KOPT-K1 (cell line): ENCODE measurements around the gene CERCAM.
"Not testable (repeated sequence)": the region's sequence is repeated elsewhere in the genome, so short reads cannot be mapped to it uniquely, and the experiment has no call there.

Experiments used
- H3K27ac ChIP-seq: fragments of 200-600 bp; sonication (generic); 2 replicates; pipeline ENCODE4 v1.5.1; 2016; ENCODE audit warnings: antibody characterized with exemption, mild to moderate bottlenecking, low read depth, low read length; ENCODE audit not compliant: poor library complexity, severe bottlenecking
- H3K36me3 ChIP-seq: fragments of 200-600 bp; sonication (generic); 2 replicates; pipeline ENCODE4 v1.5.1; 2017; ENCODE audit warnings: antibody characterized with exemption, mild to moderate bottlenecking, low read length, moderate library complexity; ENCODE audit not compliant: insufficient read depth
- H3K9me3 ChIP-seq: fragments of 200-600 bp; sonication (generic); 2 replicates; pipeline ENCODE4 v1.5.1; 2017; ENCODE audit warnings: antibody characterized with exemption, low read length, mild to moderate bottlenecking; ENCODE audit not compliant: insufficient read depth, poor library complexity, severe bottlenecking

CERCAM gene

DNA sequence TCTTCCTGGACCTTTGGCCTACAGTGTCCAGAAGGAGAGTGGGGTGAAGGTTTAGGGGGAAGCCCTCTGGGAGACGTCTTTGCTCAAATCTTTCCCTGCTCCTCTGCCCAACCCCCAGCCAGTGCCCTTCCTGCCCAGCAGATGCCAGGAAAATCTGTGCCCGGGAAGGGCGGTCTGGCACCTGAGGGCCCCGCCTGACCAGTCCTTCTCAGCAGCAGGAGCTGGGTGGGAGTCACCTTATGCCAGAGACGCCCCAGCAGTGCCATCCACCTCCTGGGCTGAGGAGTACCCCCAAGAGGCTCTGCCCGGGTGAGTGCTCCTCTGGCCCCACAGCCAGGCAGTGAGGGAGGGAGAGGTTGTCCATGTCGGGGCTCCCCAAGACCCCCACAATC, 14.9 kb upstream of the CERCAM start:
- Histone ChIP-seq H3K9me3 (no peaks in the 10 kb centered on the region), H3K27ac (no peak overlapping the region)

GRCh38 chr9:128406848-128407391, 13.7 kb upstream of the CERCAM start:
- no peaks in the 10 kb centered on the region for H3K9me3 ChIP-seq
- no peak overlapping the region for H3K27ac ChIP-seq
- no peaks in the 10 kb centered on the region for H3K36me3 ChIP-seq

More for the DNA sequence above, 14.9 kb upstream of the CERCAM start:
- no peaks in the 10 kb centered on the region for H3K36me3 ChIP-seq

DNA sequence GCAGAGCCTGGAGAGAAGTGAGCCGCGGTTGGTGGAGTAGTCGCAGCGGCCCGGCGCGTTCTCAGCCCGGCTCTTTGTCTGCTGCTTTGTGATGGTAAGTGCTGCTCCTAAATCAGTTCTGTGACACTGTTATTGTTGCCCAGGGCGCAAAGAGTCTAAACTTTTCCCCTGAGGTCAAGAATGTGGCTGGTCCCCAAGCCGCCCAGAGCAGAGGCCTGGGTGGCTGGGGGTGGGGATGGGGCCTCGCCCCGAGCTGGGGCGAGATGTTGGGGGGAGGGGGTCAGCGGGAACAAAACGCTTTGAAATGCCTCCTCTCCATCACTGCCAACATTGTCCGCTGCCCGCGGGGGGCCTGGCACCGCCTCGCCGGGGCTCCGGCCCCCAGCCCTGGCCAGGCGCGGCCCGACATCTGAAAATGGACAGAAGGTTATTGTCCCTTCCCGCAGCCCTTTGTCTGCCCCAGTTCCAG, 11.7 kb upstream of the CERCAM start:
- H3K36me3 ChIP-seq = no peaks in the 10 kb centered on the region
- no peaks in the 10 kb centered on the region for H3K9me3 ChIP-seq
- no peak overlapping the region for H3K27ac ChIP-seq

- Histone ChIP-seq H3K27ac (no peak overlapping the region), H3K36me3 (no peaks in the 10 kb centered on the region), H3K9me3 (no peaks in the 10 kb centered on the region)
Observed at GRCh38 chr9:128409450-128409849, 11.2 kb upstream of the CERCAM start.

- no peaks in the 10 kb centered on the region for H3K9me3 ChIP-seq
- no peak overlapping the region for H3K27ac ChIP-seq
Observed at GRCh38 chr9:128409978-128410377, 10.7 kb upstream of the CERCAM start.

GRCh38 chr9:128411364-128412119, 9.1 kb upstream of the CERCAM start:
- Histone ChIP-seq H3K9me3 (no peaks in the 10 kb centered on the region), H3K36me3 (no peaks in the 10 kb centered on the region), H3K27ac (no peak overlapping the region)

More at GRCh38 chr9:128409978-128410377, 10.7 kb upstream of the CERCAM start:
- no peaks in the 10 kb centered on the region for H3K36me3 ChIP-seq

- no peaks in the 10 kb centered on the region for H3K9me3 ChIP-seq
- no peak overlapping the region for H3K27ac ChIP-seq
- H3K36me3 ChIP-seq = no peaks in the 10 kb centered on the region
Observed at GRCh38 chr9:128412120-128412790, 8.4 kb upstream of the CERCAM start.

DNA sequence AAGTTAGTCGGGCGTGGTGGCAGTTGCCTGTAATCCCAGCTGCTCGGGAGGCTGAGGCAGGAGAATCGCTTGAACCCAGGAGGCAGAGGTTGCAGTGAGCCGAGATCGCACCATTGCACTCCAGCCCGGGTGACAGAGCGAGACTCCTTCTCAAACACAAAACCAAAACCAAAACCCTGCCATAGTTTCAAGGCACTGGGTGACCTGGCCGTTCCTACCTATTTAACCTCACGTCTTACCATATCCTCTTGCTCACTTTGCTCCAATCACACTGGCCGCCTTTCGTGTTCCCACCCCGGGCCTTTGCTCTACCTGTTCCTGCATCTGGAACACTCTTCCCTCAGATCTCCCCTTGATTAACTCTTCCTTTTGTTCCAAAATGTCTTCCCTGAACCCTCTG, 6.9 kb upstream of the CERCAM start:
- not testable (repeated sequence) for H3K9me3 ChIP-seq, H3K36me3 ChIP-seq, H3K27ac ChIP-seq

GRCh38 chr9:128414461-128414860, 6.2 kb upstream of the CERCAM start:
- no peaks in the 10 kb centered on the region for H3K36me3 ChIP-seq
- no peaks in the 10 kb centered on the region for H3K9me3 ChIP-seq
- no peak overlapping the region for H3K27ac ChIP-seq

DNA sequence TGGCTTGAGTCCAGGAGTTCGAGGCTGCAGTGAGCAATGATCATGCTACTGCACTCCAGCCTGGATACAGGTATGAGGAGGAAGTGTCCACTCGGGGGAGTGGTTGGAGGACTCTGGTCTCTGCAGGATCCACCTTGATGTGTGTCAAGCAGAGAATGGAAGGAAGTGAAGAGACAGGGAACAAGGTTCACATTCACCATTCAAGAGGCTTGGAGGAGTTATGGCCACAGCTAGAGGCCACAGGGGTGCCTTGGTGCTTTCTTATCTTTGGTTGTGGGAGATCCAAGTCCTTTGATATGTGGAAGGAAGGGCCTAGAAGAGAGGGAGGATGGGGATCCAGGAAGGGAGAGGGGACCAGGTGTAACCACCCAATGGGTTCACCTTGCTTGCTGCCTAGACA, 5.4 kb upstream of the CERCAM start:
- no peaks in the 10 kb centered on the region for H3K36me3 ChIP-seq
- H3K27ac ChIP-seq = no peak overlapping the region
- no peaks in the 10 kb centered on the region for H3K9me3 ChIP-seq

- Histone ChIP-seq H3K27ac (no peak overlapping the region), H3K9me3 (no peaks in the 10 kb centered on the region), H3K36me3 (no peaks in the 10 kb centered on the region)
Observed at GRCh38 chr9:128416014-128416413, 4.6 kb upstream of the CERCAM start.

- no peaks in the 10 kb centered on the region for H3K36me3 ChIP-seq
- H3K27ac ChIP-seq = no peak overlapping the region
- no peaks in the 10 kb centered on the region for H3K9me3 ChIP-seq
Observed at GRCh38 chr9:128416432-128417019, 4.1 kb upstream of the CERCAM start.

DNA sequence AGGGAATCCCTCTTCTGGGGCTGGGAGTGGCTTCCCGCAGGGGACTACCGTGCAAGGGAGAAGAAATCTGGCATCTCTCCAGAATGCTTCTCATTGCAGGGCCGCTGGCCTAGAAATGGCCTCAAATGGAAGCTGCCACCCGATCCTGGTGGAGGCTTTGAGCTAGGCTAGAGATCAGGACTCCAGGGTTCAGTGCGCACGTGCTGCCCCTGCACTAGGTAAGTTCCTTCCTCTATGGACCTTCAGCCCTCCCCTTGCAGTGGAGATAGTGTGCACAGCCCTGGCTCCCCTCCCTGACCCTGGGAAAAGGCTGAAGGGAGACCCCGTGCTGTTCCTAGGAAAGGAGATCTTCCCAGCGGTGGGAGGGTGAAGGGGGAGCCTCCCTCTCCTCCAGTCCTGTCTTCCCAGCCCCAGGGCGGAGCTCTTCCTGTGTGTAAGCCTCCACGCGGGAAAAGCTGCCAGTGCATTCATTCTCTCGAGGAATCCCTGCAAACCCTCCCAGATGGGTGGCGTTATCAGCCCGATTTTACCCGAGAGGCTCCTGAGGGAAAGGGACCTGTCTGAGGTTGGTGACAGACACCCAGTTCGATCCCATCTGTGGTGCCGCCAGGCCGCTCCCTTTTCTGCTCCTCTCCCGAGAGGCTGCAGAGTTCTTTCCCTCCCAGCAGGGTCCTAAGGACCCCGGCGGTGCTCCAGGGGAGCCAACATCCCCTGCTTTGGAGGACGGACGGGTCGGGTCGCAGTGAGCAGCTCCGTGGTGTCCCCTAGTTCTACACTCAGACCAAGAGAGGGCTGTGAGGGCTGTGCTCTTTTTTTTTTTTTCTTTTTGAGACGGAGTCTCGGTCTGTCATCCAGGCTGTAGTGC, 1.4 kb upstream of the CERCAM start:
- H3K27ac ChIP-seq = no peak overlapping the region

DNA sequence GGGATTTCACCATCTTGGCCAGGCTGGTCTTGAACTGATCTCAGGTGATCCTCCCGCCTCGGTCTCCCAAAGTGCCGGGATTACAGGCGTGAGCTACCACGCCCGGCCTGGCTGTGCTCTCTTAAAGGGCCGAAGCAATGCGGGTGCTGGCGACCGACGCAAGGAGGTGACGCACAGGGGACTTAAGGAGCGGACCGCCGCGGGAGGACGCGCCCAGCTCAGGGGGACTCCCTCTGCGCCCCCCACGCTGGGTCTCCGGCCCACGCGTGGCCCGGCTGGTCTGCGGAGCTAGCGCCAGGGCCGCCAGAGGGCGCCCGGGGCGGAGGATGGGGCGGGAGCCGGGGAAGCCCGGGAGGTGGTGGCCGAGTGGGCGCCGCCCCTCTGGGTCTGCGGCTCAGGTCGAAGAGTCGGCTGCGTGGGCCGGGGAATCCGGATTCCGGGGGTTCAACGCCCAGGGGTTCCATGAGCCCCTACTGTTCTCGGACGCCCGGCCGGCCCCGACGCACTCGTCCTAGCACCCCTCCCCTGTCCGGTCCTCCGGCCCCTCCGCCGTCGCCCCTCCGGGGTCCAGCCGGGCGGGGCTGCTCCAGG, 502 bp upstream of the CERCAM start:
- Histone ChIP-seq H3K9me3 (no peaks in the 10 kb centered on the region), H3K36me3 (no peaks in the 10 kb centered on the region), H3K27ac (no peak overlapping the region)

More for the DNA sequence above, 1.4 kb upstream of the CERCAM start:
- H3K9me3 ChIP-seq = no peaks in the 10 kb centered on the region
- H3K36me3 ChIP-seq = no peaks in the 10 kb centered on the region
